Esophagus squamous epithelium (tissue), 4 donors: ENCODE measurements around the gene NECTIN1.

Source experiments
- POLR2A ChIP-seq, 4 donors: fragments of 450-650 bp; IDR thresholded peaks; one replicate each; pipeline ENCODE4 v1.6.1; 2017; ENCODE audit warnings: antibody characterized with exemption in 4 of 4, mild to moderate bottlenecking in 4 of 4, moderate library complexity in 3 of 4
- TF ChIP-seq, protein P1 (sequence below), 6 experiments: fragments of 450-650 bp in 4 of 6; fragments of 200-600 bp in 2 of 6; sonication (generic) in 2 of 6; IDR thresholded peaks; one replicate each; pipeline ENCODE4 v1.5.1; 2016 to 2019; ENCODE audit warnings: antibody characterized with exemption in 6 of 6, mild to moderate bottlenecking in 4 of 6, moderate library complexity in 4 of 6

DNA sequence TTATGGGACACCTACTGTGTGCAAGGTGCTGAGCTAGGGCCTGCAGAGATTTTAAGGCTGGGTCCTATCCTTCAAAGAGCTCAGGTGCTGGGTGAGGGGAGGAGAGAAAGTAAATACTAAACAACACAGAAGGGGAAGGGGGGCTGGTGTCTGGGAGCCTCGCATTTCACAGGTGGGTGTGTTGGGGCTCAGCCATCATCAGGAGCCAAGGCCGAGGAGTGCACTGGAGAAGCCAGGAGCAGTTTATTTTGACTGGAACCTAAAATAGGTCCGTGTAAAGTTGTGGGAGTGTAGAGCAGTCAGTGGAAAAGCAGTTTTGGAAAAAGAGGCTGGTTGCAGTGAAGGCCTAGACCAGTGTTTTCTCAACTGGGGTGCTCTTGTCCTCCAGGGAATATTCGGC, 17.5 kb downstream of the NECTIN1 start:
- TF ChIP-seq, protein P1, sequence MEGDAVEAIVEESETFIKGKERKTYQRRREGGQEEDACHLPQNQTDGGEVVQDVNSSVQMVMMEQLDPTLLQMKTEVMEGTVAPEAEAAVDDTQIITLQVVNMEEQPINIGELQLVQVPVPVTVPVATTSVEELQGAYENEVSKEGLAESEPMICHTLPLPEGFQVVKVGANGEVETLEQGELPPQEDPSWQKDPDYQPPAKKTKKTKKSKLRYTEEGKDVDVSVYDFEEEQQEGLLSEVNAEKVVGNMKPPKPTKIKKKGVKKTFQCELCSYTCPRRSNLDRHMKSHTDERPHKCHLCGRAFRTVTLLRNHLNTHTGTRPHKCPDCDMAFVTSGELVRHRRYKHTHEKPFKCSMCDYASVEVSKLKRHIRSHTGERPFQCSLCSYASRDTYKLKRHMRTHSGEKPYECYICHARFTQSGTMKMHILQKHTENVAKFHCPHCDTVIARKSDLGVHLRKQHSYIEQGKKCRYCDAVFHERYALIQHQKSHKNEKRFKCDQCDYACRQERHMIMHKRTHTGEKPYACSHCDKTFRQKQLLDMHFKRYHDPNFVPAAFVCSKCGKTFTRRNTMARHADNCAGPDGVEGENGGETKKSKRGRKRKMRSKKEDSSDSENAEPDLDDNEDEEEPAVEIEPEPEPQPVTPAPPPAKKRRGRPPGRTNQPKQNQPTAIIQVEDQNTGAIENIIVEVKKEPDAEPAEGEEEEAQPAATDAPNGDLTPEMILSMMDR (IDR thresholded peaks at IDR 0.05), result no peak
- TF ChIP-seq POLR2A (IDR thresholded peaks at IDR 0.05), result no peak
